GM12874 (cell line): ENCODE measurements around the gene ARMS2.

ENCODE experiments used
- CTCF ChIP-seq: IDR thresholded peaks from 2 replicates; pipeline ENCODE4 v1.5.1; 2011; ENCODE audit warnings: low read depth, mild to moderate bottlenecking, control low read depth, low read length, moderate library complexity; ENCODE audit not compliant: insufficient read depth

Gene ARMS2

GRCh38 chr10:122421054-122421625 is 33.3 kb upstream of the ARMS2 start:
- no peak for TF ChIP-seq CTCF

- TF ChIP-seq CTCF, result no peak
These were observed 32.7 kb upstream of the ARMS2 start for GRCh38 chr10:122421742-122422141.

GRCh38 chr10:122422266-122422989 is 32.0 kb upstream of the ARMS2 start:
- no peak for TF ChIP-seq CTCF

- no peak for TF ChIP-seq CTCF
These were observed 30.4 kb upstream of the ARMS2 start for GRCh38 chr10:122424059-122424458.

- TF ChIP-seq CTCF, result no peak
These were observed 27.6 kb upstream of the ARMS2 start for GRCh38 chr10:122426829-122427228.

- TF ChIP-seq CTCF, result no peak
These were observed 27.2 kb upstream of the ARMS2 start for GRCh38 chr10:122427280-122427679.

- no peak for TF ChIP-seq CTCF
These were observed 19.1 kb upstream of the ARMS2 start for GRCh38 chr10:122435212-122435827.
